Skeletal muscle tissue (tissue), 4 donors: ENCODE data around the gene CSF3R. TPM values are rescaled to one million over a fixed set of nuclear protein-coding genes. Genes with fewer than 3 reads are reported as not detected.

Experiments
- H3K27ac ChIP-seq: one replicate; pipeline ENCODE4 v1.7.0; 2013; ENCODE audit warnings: mild to moderate bottlenecking, low read depth, low read length, inconsistent platforms
- H3K27me3 ChIP-seq, 3 donors: one replicate each; pipeline ENCODE4 v1.7.0; 2013; ENCODE audit warnings: low read length in 3 of 3; ENCODE audit not compliant: control insufficient read depth in 3 of 3, insufficient read depth in 3 of 3
- H3K36me3 ChIP-seq, 3 donors: one replicate each; pipeline ENCODE4 v1.7.0; 2013; ENCODE audit warnings: low read length in 3 of 3; ENCODE audit not compliant: control insufficient read depth in 3 of 3, insufficient read depth in 3 of 3
- H3K4me1 ChIP-seq, 3 donors: one replicate each; pipeline ENCODE4 v1.7.0; 2013; ENCODE audit warnings: low read length in 3 of 3, mild to moderate bottlenecking in 3 of 3; ENCODE audit not compliant: control insufficient read depth in 3 of 3, insufficient read depth in 3 of 3
- H3K4me3 ChIP-seq, 3 donors: one replicate each; pipeline ENCODE4 v1.7.0; 2013; ENCODE audit warnings: low read length in 3 of 3
- H3K9ac ChIP-seq, 3 donors: one replicate each; pipeline ENCODE4 v1.7.0; 2013; ENCODE audit warnings: low read length in 3 of 3, mild to moderate bottlenecking in 3 of 3, moderate library complexity in 2 of 3, low read depth in 1 of 3
- H3K9me3 ChIP-seq, 3 donors: one replicate each; pipeline ENCODE4 v1.7.0; 2013; ENCODE audit warnings: low read length in 3 of 3; ENCODE audit not compliant: control insufficient read depth in 3 of 3
- total RNA-seq: library from RNA; depleted of rRNA; stranded (reverse); fragments of >200 nt; gene quantifications from one replicate; pipeline ENCODE4 v1.2.3, GENCODE V29; 2014
- donor health status: Osteomylitis.

Gene CSF3R
- total RNA-seq, 1 donor from 2014 or later = 3.7 TPM

DNA sequence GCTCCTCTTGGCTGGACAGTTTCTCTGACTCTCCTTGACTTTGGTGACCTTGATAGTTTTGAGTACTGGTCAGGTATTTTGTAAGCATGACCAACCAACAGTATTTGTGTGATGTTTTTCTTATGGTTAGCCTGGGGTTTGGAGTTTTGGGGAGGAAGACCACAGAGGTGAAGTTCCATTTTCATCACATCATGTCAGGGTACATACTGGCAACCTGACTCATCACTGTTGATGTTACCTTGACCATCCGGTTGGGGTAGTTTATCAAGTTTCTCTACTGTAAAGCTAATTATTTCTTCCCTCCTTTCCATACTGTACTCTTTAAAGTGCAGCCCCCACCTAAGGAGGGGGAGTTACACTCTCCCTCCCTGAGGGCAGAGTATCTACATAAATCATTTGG, 45.9 kb downstream of the CSF3R start:
- no peaks in the 10 kb centered on the region for H3K9me3 ChIP-seq
- no peak overlapping the region for H3K9ac ChIP-seq
- peaks cover 4 to 10% (median 10%) of the 10 kb centered on the region in 3 donors for H3K36me3 ChIP-seq
- H3K4me1 ChIP-seq = no peaks in the 10 kb centered on the region
- H3K27ac ChIP-seq = no peak overlapping the region
- H3K4me3 ChIP-seq = no peak overlapping the region
- H3K27me3 ChIP-seq = no peaks in the 10 kb centered on the region

DNA sequence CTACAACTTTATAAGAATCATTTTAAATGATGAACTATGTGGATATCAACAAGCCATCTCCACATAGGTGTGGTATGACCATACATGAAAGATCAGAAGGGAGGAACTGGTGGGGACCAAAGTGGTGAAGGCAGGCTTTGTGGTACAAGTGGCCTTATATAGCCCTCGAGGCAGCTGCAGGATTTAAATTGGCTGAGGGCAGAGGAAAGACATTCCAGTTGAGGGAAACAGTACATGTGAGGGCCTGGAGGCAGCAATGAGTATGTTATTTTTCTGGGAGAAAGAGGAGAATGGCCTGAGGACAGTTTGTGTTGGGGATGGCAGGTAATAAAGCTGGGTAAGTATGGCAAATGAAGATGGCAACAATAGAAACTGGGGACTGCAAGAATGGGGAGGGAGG, 49.6 kb downstream of the CSF3R start:
- Histone ChIP-seq H3K27me3 (no peaks in the 10 kb centered on the region), H3K27ac (no peak overlapping the region), H3K36me3 (peaks cover 10 to 20% (median 13%) of the 10 kb centered on the region in 3 donors)

DNA sequence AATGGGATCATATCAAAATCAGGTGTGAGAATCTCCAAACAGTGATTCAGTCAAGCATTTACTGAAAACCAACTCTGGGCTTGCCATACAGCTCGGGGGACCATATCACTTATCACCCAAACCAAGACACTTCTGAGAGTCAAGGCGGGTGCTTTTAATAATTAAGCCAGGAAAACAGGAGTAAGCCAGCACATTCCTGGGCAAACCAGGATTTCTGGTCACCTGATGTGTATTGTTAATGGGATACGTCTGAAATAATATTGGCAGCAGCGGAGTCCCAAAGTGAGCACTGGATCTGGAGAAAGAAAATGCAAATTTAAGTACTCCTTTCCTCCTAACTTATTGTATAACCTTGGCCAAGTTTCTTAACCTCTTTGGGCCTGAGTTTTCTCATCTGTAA, 50.1 kb downstream of the CSF3R start:
- Histone ChIP-seq H3K36me3 (peaks cover 10 to 20% (median 13%) of the 10 kb centered on the region in 3 donors), H3K4me3 (no peak overlapping the region), H3K9ac (no peak overlapping the region), H3K27me3 (no peaks in the 10 kb centered on the region), H3K27ac (no peak overlapping the region), H3K9me3 (no peaks in the 10 kb centered on the region), H3K4me1 (no peaks in the 10 kb centered on the region)

More for the DNA sequence above, 49.6 kb downstream of the CSF3R start:
- no peak overlapping the region for H3K9ac ChIP-seq
- H3K9me3 ChIP-seq = no peaks in the 10 kb centered on the region
- no peak overlapping the region for H3K4me3 ChIP-seq
- no peaks in the 10 kb centered on the region for H3K4me1 ChIP-seq

DNA sequence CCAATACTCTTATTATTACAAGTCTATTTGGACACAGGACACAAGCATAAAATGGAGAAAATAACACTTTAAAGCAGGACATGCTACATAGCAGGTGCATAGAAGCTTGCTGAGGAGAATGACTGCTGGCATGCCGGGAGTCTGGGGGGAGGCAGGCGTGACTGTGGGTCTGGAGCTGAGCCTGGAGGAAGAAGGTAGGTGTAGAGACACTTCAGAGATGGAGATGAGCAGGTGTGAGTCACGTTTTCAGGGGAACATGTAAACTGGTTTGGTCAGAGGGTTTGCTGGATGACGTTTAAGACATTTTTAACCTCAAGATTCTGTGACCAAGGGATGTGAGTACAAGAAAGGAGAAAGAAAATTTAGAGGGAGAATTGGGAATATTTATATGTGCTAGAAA, 56.9 kb downstream of the CSF3R start:
- peaks cover 6 to 12% (median 11%) of the 10 kb centered on the region in 3 donors for H3K36me3 ChIP-seq
- no peak overlapping the region for H3K27ac ChIP-seq
- no peak overlapping the region for H3K4me3 ChIP-seq
- H3K9me3 ChIP-seq = no peaks in the 10 kb centered on the region
- no peak overlapping the region for H3K9ac ChIP-seq
- H3K27me3 ChIP-seq = no peaks in the 10 kb centered on the region
- peaks cover 0 to 3% (median under 1%) of the 10 kb centered on the region in 3 donors for H3K4me1 ChIP-seq

DNA sequence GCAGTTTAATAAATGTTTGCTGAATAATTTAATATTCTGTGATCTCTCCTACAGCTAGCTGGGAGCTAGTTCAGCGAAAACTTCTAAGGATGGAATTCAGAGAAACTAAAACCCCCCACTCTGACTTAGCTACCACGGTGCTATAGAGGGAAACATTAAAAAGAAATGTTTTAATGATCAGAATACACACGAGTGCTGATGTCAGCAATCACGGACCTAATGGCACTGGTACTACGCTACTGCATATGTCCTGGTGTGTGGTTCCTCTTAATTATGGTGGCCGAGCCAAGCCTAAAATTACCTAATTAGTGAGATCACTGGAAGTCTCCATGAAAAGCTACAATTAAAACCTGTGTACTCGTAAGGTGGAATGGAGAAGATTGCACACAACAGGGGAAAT, 61.1 kb downstream of the CSF3R start:
- no peak overlapping the region for H3K9ac ChIP-seq
- peaks cover 14 to 20% (median 16%) of the 10 kb centered on the region in 3 donors for H3K4me1 ChIP-seq
- no peak overlapping the region for H3K4me3 ChIP-seq
- H3K27ac ChIP-seq = no peak overlapping the region
- H3K36me3 ChIP-seq = peaks cover 10 to 11% (median 11%) of the 10 kb centered on the region in 3 donors
- no peaks in the 10 kb centered on the region for H3K9me3 ChIP-seq
- no peaks in the 10 kb centered on the region for H3K27me3 ChIP-seq

GRCh38 chr1:36420836-36421317, 61.8 kb downstream of the CSF3R start:
- Histone ChIP-seq H3K4me3 (peak overlapping the region in 1 of 3 donors; percentile 52), H3K27ac (no peak overlapping the region), H3K4me1 (peaks cover 14 to 20% (median 16%) of the 10 kb centered on the region in 3 donors), H3K9me3 (no peaks in the 10 kb centered on the region), H3K27me3 (no peaks in the 10 kb centered on the region), H3K36me3 (peaks cover 10 to 11% (median 11%) of the 10 kb centered on the region in 3 donors), H3K9ac (no peak overlapping the region)

- no peaks in the 10 kb centered on the region for H3K27me3 ChIP-seq
- H3K9ac ChIP-seq = no peak overlapping the region
- H3K4me1 ChIP-seq = peaks cover 14 to 20% (median 16%) of the 10 kb centered on the region in 3 donors
- peak overlapping the region in 1 of 3 donors; percentile 52 for H3K4me3 ChIP-seq
- no peak overlapping the region for H3K27ac ChIP-seq
- H3K9me3 ChIP-seq = no peaks in the 10 kb centered on the region
- H3K36me3 ChIP-seq = peaks cover 10 to 11% (median 11%) of the 10 kb centered on the region in 3 donors
Observed at GRCh38 chr1:36420409-36420808, 62.3 kb downstream of the CSF3R start.

DNA sequence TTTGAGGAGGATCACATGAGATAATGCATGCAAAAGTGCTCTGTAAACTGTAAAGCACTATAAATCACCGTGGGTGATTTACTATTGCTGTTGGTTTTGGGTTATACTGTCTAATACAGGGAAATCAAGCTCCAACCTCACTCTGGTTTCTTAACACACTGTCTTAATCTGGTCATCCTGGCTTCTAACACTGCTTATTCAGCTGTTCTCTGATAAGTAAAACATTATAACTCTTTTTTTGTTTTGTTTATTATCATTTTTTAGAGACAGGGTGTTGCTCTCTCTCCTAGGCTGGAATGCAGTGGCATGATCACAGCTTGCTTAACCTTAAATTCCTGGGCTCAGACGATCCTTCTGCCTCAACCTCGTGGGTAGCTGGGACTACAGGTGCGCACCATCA, 63.1 kb downstream of the CSF3R start:
- Histone ChIP-seq H3K27me3 (no peaks in the 10 kb centered on the region), H3K4me1 (peaks cover 14 to 20% (median 16%) of the 10 kb centered on the region in 3 donors), H3K4me3 (no peak overlapping the region), H3K27ac (peak overlapping the region; percentile 55), H3K9ac (peak overlapping the region in 1 of 3 donors; percentile 13), H3K36me3 (peaks cover 10 to 11% (median 11%) of the 10 kb centered on the region in 3 donors), H3K9me3 (no peaks in the 10 kb centered on the region)

GRCh38 chr1:36419140-36419539, 63.6 kb downstream of the CSF3R start:
- peaks cover 14 to 20% (median 16%) of the 10 kb centered on the region in 3 donors for H3K4me1 ChIP-seq
- H3K36me3 ChIP-seq = peaks cover 10 to 11% (median 11%) of the 10 kb centered on the region in 3 donors
- H3K9ac ChIP-seq = peak overlapping the region in 1 of 3 donors; percentile 13
- H3K9me3 ChIP-seq = no peaks in the 10 kb centered on the region
- no peaks in the 10 kb centered on the region for H3K27me3 ChIP-seq
- H3K27ac ChIP-seq = peak overlapping the region; percentile 55
- no peak overlapping the region for H3K4me3 ChIP-seq

DNA sequence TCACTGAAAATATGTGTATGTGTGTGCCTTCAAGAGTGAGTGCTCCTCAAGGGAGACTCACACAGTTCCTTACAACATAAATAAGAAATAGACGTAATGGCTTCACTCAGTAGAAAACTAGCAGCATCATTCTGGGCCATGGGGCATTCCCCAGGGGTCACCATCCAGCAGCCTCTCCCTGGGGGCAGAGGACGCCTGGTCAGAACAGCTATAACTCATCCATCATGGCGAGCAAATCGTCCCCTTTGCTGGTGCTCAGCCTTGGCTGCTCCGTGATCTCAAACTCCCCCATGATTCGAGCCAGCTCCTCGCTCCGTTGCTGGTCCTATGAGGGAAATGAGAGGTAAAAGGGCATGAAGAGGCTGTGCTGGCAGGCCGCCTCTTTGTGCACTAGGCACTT, 64.8 kb downstream of the CSF3R start:
- Histone ChIP-seq H3K4me1 (peaks cover 14 to 20% (median 16%) of the 10 kb centered on the region in 3 donors), H3K4me3 (no peak overlapping the region), H3K9me3 (no peaks in the 10 kb centered on the region), H3K9ac (no peak overlapping the region), H3K27me3 (no peaks in the 10 kb centered on the region), H3K36me3 (peaks cover 10 to 11% (median 11%) of the 10 kb centered on the region in 3 donors), H3K27ac (no peak overlapping the region)
